Hepatic stellate cell (primary cell): ENCODE measurements around the gene SLC6A17.
A peak's percentile ranks its signal among the peaks of the same experiment; 100 is the strongest.

Source experiments
- DNase-seq: peaks from one replicate; pipeline ENCODE4 v3.0.0; 2011; ENCODE audit warnings: low spot score

The SLC6A17 gene

GRCh38 chr1:110135666-110136065 is 14.6 kb upstream of the SLC6A17 start:
- DNase-seq = no peak

- DNase-seq = no peak
Observed at GRCh38 chr1:110136911-110137310, 13.4 kb upstream of the SLC6A17 start.

GRCh38 chr1:110138956-110139355 is 11.3 kb upstream of the SLC6A17 start:
- DNase-seq = no peak

- no peak for DNase-seq
Observed at GRCh38 chr1:110144366-110144765, 5.9 kb upstream of the SLC6A17 start.

GRCh38 chr1:110148961-110149360 is 1.3 kb upstream of the SLC6A17 start:
- DNase-seq = no peak

- no peak for DNase-seq
Observed at GRCh38 chr1:110151175-110151669, 928 bp downstream of the SLC6A17 start.

- DNase-seq = peak; percentile 70
Observed at GRCh38 chr1:110152133-110152785, 2.0 kb downstream of the SLC6A17 start.

GRCh38 chr1:110153407-110153950 is 3.2 kb downstream of the SLC6A17 start:
- DNase-seq = no peak

- DNase-seq = peak; percentile 73
Observed at GRCh38 chr1:110155878-110156522, 5.7 kb downstream of the SLC6A17 start.

GRCh38 chr1:110158261-110158660 is 8.0 kb downstream of the SLC6A17 start:
- no peak for DNase-seq

- no peak for DNase-seq
Observed at GRCh38 chr1:110159168-110159567, 8.9 kb downstream of the SLC6A17 start.

GRCh38 chr1:110160538-110161100 is 10.3 kb downstream of the SLC6A17 start:
- no peak for DNase-seq

GRCh38 chr1:110161165-110161564 is 10.9 kb downstream of the SLC6A17 start:
- DNase-seq = no peak

- no peak for DNase-seq
Observed at GRCh38 chr1:110161849-110162248, 11.6 kb downstream of the SLC6A17 start.

- DNase-seq = no peak
Observed at GRCh38 chr1:110163591-110163990, 13.3 kb downstream of the SLC6A17 start.

GRCh38 chr1:110164725-110165350 is 14.5 kb downstream of the SLC6A17 start:
- no peak for DNase-seq

GRCh38 chr1:110165761-110166231 is 15.5 kb downstream of the SLC6A17 start:
- DNase-seq = no peak

GRCh38 chr1:110166861-110167260 is 16.6 kb downstream of the SLC6A17 start:
- DNase-seq = no peak

- no peak for DNase-seq
Observed at GRCh38 chr1:110170766-110171733, 20.8 kb downstream of the SLC6A17 start.

- DNase-seq = no peak
Observed at GRCh38 chr1:110172001-110172400, 21.7 kb downstream of the SLC6A17 start.

- peak; percentile 30 for DNase-seq
Observed at GRCh38 chr1:110173466-110174105, 23.3 kb downstream of the SLC6A17 start.
